ENCODE results near the gene EIF2A. TPM values are rescaled to one million over a fixed set of nuclear protein-coding genes. Genes with fewer than 3 reads are reported as not detected.

Gene EIF2A
- total and polyA plus RNA-seq, 9 of the 15 experiments (the other 6 are each of a cell fraction or from before 2014, with no cell fraction given) = 106 to 192 (median 168) TPM

- no peak for TF ChIP-seq RBM17 (IDR thresholded peaks at IDR 0.05; ENCODE audit: borderline replicate concordance, low read depth, low read length)
- TF ChIP-seq STAT6 (CRISPR knock-in tag; IDR thresholded peaks at IDR 0.05) = no peak; the same call in 1 of the 2 replicates
- TF ChIP-seq BMI1 (IDR thresholded peaks at IDR 0.05; ENCODE audit: low read length) = no peak
- 0 out of 2 replicates have a peak, but pooled peaks have one; percentile 80 for TF ChIP-seq NR3C1 (CRISPR knock-in tag; IDR thresholded peaks at IDR 0.05)
- no peak for TF ChIP-seq ZNF3 (CRISPR knock-in tag; IDR thresholded peaks at IDR 0.05)
- no peak; the same call in 1 of the 2 replicates for TF ChIP-seq ZNF143 (CRISPR knock-in tag; IDR thresholded peaks at IDR 0.05)
- TF ChIP-seq KAT2B (IDR thresholded peaks at IDR 0.05; ENCODE audit: low read depth, low read length) = no peak
- peak; percentile 95; the same call in 1 of the 2 replicates for TF ChIP-seq AFF4 (CRISPR knock-in tag; IDR thresholded peaks at IDR 0.05)
- no peak for TF ChIP-seq GATAD2A (IDR thresholded peaks at IDR 0.05)
- no peak for TF ChIP-seq ZC3H8 (IDR thresholded peaks at IDR 0.05)
- TF ChIP-seq USF1 (CRISPR knock-in tag; IDR thresholded peaks at IDR 0.05) = no peak
- TF ChIP-seq SMAD3 (CRISPR knock-in tag; conservative IDR thresholded peaks at IDR 0.05) = 0 out of 2 replicates have a peak, but pooled peaks have one; percentile 2
- no peak for TF ChIP-seq ZNF764 (CRISPR knock-in tag; IDR thresholded peaks at IDR 0.05; ENCODE audit: low read depth)
- TF ChIP-seq MXI1 (IDR thresholded peaks at IDR 0.05; ENCODE audit: low read depth, low read length) = peak; percentile 91
- peak; percentile 94 for TF ChIP-seq PKNOX1 (IDR thresholded peaks at IDR 0.05)
- TF ChIP-seq SIN3B (IDR thresholded peaks at IDR 0.05; ENCODE audit: low read depth) = peak; percentile 93
- TF ChIP-seq HDAC1 (IDR thresholded peaks at IDR 0.05) = peak; percentile 26 to 97; a peak in 3 of 4 replicates
- no peak for TF ChIP-seq HIVEP1 (CRISPR knock-in tag; IDR thresholded peaks at IDR 0.05)
- TF ChIP-seq ZSCAN29 (IDR thresholded peaks at IDR 0.05) = no peak
- no peak for TF ChIP-seq JUNB (CRISPR knock-in tag; conservative IDR thresholded peaks at IDR 0.05)
- no peak for TF ChIP-seq ZNF12 (CRISPR knock-in tag; IDR thresholded peaks at IDR 0.05)
- TF ChIP-seq SAFB (IDR thresholded peaks at IDR 0.05; ENCODE audit: borderline replicate concordance, low read depth, low read length) = no peak
Measured at GRCh38 chr3:150546226-150547044, at the start of gene EIF2A, which contains the start of gene SERP1 (continued).
